Measurements from ENCODE around the gene AMPH. TPM values are rescaled to one million over a fixed set of nuclear protein-coding genes. Genes with fewer than 3 reads are reported as not detected.

AMPH gene
- 0.18 TPM in 1 of 5 replicates, not detected in the others for total RNA-seq (2022; extraction: Qiagen RNA extraction; ENCODE audit: low read depth)

DNA sequence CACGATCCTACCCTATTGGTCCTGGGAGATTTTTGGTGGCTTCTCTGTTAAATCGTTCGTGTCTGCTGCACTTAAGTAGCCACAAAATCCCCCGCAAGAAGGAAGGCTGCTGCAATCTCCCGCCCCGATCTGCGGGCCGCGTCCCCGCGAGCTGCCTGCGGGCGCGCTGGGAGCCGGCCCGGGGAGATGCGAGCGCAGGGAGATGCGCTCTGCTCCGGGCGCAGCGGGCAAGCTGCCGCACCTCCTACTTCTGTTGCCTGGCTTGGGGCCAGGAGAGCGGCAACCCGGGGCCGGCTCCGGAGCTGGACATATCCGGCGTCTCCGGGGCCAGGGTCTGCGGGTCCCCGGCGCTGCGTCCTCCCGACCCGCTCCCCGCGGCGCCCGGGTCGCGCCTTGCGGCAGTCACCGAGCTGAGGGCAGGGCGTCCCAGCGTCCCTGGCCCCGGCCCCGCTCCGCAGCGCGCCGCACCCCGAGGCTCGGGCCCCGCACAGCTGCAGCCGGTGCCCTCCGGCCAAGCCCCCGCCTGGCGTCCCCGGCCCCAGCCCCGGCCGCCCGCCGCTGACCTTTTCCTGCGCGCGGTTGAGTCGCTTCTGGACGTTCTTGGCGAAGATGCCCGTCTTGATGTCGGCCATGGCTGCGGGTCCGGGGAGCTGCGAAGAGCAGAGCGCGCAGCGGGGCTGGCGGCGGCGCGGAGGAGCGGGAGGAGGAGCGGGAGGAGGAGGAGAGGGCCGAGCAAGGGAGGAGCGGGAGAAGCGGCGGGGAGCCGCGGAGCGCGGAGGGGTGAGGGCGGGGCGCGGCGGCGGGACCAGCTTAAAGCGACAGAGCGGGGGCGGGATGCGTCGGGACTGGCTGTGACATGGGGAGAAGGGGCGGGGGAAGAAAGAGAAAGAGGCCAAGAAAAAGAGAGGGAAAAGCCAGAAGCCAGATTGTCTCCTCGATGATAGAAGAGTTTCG, at the start of gene AMPH:
TSS of gene AMPH (minus strand) at position 654 of the 954 bp plus-strand sequence. CDS start at position 632, 22 bp downstream.

Measured in A549 treated with ZK216348 at 1 μM for 4 hours (cell line).